Astrocyte (in vitro differentiated cells and primary cell): ENCODE results near the gene LRRC10.

ENCODE experiments used
- EZH2 ChIP-seq: IDR thresholded peaks from 2 replicates; pipeline ENCODE4 v1.6.1; 2012; ENCODE audit warnings: mild to moderate bottlenecking, low read length, inconsistent platforms; ENCODE audit not compliant: insufficient read depth
- TF ChIP-seq, protein P1 (sequence below): IDR thresholded peaks from 2 replicates; pipeline ENCODE4 v1.5.1; 2011; ENCODE audit warnings: low read depth, mild to moderate bottlenecking, inconsistent platforms, low read length, moderate library complexity; ENCODE audit not compliant: insufficient read depth

- TF ChIP-seq, protein P1, sequence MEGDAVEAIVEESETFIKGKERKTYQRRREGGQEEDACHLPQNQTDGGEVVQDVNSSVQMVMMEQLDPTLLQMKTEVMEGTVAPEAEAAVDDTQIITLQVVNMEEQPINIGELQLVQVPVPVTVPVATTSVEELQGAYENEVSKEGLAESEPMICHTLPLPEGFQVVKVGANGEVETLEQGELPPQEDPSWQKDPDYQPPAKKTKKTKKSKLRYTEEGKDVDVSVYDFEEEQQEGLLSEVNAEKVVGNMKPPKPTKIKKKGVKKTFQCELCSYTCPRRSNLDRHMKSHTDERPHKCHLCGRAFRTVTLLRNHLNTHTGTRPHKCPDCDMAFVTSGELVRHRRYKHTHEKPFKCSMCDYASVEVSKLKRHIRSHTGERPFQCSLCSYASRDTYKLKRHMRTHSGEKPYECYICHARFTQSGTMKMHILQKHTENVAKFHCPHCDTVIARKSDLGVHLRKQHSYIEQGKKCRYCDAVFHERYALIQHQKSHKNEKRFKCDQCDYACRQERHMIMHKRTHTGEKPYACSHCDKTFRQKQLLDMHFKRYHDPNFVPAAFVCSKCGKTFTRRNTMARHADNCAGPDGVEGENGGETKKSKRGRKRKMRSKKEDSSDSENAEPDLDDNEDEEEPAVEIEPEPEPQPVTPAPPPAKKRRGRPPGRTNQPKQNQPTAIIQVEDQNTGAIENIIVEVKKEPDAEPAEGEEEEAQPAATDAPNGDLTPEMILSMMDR: no peak
- no peak for TF ChIP-seq EZH2
Measured at GRCh38 chr12:69633061-69633460, 22.4 kb upstream of the LRRC10 start.
